PC-3 (cell line): ENCODE results near the gene RNU2-63P. TPM values are rescaled to one million over a fixed set of nuclear protein-coding genes. Genes with fewer than 3 reads are reported as not detected.

Source experiments
- ATAC-seq: fragments of 200-7000 bp; cut with Tn5 transposase; 2 replicates; pipeline ENCODE4 v1.9.1; 2020; ENCODE audit warnings: mild to moderate bottlenecking, moderate library complexity
- BruUV-seq: library from RNA; stranded (reverse); fragments of 400-500 nt; replicated peaks from 2 replicates; lab custom pipeline; 2021; lab: Mats Ljungman, UMichigan
- CTCF ChIA-PET: fragments of 300-600 bp; sonication (Branson Sonifier 250); formaldehyde crosslinking; loops from one replicate; lab custom pipeline; 2022; ENCODE audit warnings: antibody characterized with exemption; lab: Charles Lee
- POLR2A ChIA-PET: fragments of 300-600 bp; sonication (Branson Sonifier 250); formaldehyde crosslinking; loops from one replicate; lab custom pipeline; 2022; ENCODE audit warnings: antibody characterized with exemption; ENCODE audit not compliant: unreplicated experiment; lab: Charles Lee
- DNase-seq: peaks from one replicate; pipeline ENCODE4 v3.0.0-alpha.2; 2015
- H2AFZ ChIP-seq: fragments of 300-600 bp; sonication (generic); 2 replicates; pipeline ENCODE4 v1.6.0; 2016; ENCODE audit warnings: antibody characterized with exemption, low read length
- H3F3A ChIP-seq: fragments of 300-600 bp; sonication (generic); one replicate; pipeline ENCODE4 v1.6.0; 2017; ENCODE audit warnings: antibody characterized with exemption, low read length, control low read depth, mild to moderate bottlenecking; ENCODE audit not compliant: unreplicated experiment
- H3K27ac ChIP-seq: fragments of 300-600 bp; sonication (generic); 2 replicates; pipeline ENCODE4 v1.5.1; 2016; ENCODE audit warnings: mild to moderate bottlenecking, low read length
- H3K27me3 ChIP-seq: fragments of 300-600 bp; sonication (generic); 2 replicates; pipeline ENCODE4 v1.6.1; 2016; ENCODE audit warnings: low read length, mixed read lengths
- H3K36me3 ChIP-seq: fragments of 300-600 bp; sonication (generic); 2 replicates; pipeline ENCODE4 v1.6.1; 2016; ENCODE audit warnings: low read depth, mixed run types, low read length, mixed read lengths
- H3K4me1 ChIP-seq: fragments of 300-600 bp; sonication (generic); 2 replicates; pipeline ENCODE4 v1.5.1; 2016; ENCODE audit warnings: low read length; ENCODE audit not compliant: insufficient read depth
- H3K4me2 ChIP-seq: fragments of 300-600 bp; sonication (generic); 2 replicates; pipeline ENCODE4 v1.6.0; 2016; ENCODE audit warnings: low read length
- H3K4me3 ChIP-seq: fragments of 300-600 bp; sonication (generic); 2 replicates; pipeline ENCODE4 v1.5.1; 2016; ENCODE audit warnings: mild to moderate bottlenecking, low read length, mixed read lengths
- H3K79me2 ChIP-seq: fragments of 300-600 bp; sonication (generic); 2 replicates; pipeline ENCODE4 v1.6.1; 2017; ENCODE audit warnings: low read length, mixed read lengths
- H3K9ac ChIP-seq: fragments of 300-600 bp; sonication (generic); 2 replicates; pipeline ENCODE4 v1.6.0; 2016; ENCODE audit warnings: mild to moderate bottlenecking, low read length
- H3K9me2 ChIP-seq: fragments of 300-600 bp; sonication (generic); replicated peaks from 2 replicates; pipeline ENCODE4 v1.6.1; 2016; ENCODE audit warnings: mixed run types, low read length, mixed read lengths
- H3K9me3 ChIP-seq: fragments of 300-600 bp; sonication (generic); 2 replicates; pipeline ENCODE4 v1.6.1; 2016; ENCODE audit warnings: low read length, mixed read lengths
- H4K20me1 ChIP-seq: fragments of 300-600 bp; sonication (generic); 2 replicates; pipeline ENCODE4 v1.6.1; 2016; ENCODE audit warnings: low read length, mixed read lengths
- EZH2 ChIP-seq: fragments of 300-600 bp; sonication (generic); IDR thresholded peaks from one replicate; pipeline ENCODE4 v1.6.1; 2017; ENCODE audit warnings: antibody characterized with exemption, mild to moderate bottlenecking, low read length; ENCODE audit not compliant: unreplicated experiment
- EZH2phosphoT487 ChIP-seq: fragments of 300-600 bp; sonication (generic); IDR thresholded peaks from 2 replicates; pipeline ENCODE4 v1.6.1; 2018; ENCODE audit warnings: mild to moderate bottlenecking, antibody characterized with exemption, low read length, borderline replicate concordance
- intact Hi-C: fragments of 100-400 bp; cut with micrococcal nuclease; formaldehyde crosslinking; loops from 2 replicates; pipeline ENCODE4 v1.9.0; 2023
- total RNA-seq: library from RNA; depleted of rRNA; stranded (reverse); fragments of >200 nt; gene quantifications from 2 replicates; pipeline ENCODE4 v1.2.3, GENCODE V29; 2014
- TF ChIP-seq, protein P1 (sequence below): fragments of 300-600 bp; sonication (generic); conservative IDR thresholded peaks from 2 replicates; pipeline ENCODE4 v1.5.1; 2017; ENCODE audit warnings: antibody characterized with exemption, low read depth, mild to moderate bottlenecking, low read length

Gene RNU2-63P
- total RNA-seq, 1 experiment from 2014 or later: 122 TPM

- Histone ChIP-seq H2AFZ (no peak overlapping the region), H4K20me1 (no peaks in the 10 kb centered on the region), H3K9ac (no peak overlapping the region), H3K9me3 (no peaks in the 10 kb centered on the region), H3K27me3 (no peaks in the 10 kb centered on the region), H3K79me2 (peaks cover 26% of the 10 kb centered on the region), H3K4me3 (no peak overlapping the region), H3K4me1 (peaks cover 19% of the 10 kb centered on the region), H3F3A (no peaks in the 10 kb centered on the region), H3K36me3 (no peaks in the 10 kb centered on the region; the same call in 1 of the 2 replicates), H3K27ac (no peak overlapping the region), H3K9me2 (no peaks in the 10 kb centered on the region), H3K4me2 (peak overlapping the region; percentile 87)
- TF ChIP-seq EZH2: no peak
- TF ChIP-seq, protein P1, sequence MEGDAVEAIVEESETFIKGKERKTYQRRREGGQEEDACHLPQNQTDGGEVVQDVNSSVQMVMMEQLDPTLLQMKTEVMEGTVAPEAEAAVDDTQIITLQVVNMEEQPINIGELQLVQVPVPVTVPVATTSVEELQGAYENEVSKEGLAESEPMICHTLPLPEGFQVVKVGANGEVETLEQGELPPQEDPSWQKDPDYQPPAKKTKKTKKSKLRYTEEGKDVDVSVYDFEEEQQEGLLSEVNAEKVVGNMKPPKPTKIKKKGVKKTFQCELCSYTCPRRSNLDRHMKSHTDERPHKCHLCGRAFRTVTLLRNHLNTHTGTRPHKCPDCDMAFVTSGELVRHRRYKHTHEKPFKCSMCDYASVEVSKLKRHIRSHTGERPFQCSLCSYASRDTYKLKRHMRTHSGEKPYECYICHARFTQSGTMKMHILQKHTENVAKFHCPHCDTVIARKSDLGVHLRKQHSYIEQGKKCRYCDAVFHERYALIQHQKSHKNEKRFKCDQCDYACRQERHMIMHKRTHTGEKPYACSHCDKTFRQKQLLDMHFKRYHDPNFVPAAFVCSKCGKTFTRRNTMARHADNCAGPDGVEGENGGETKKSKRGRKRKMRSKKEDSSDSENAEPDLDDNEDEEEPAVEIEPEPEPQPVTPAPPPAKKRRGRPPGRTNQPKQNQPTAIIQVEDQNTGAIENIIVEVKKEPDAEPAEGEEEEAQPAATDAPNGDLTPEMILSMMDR: no peak
- no peak for TF ChIP-seq EZH2phosphoT487
- ATAC-seq (no peak), DNase-seq (no peak)
- no TSS peak for BruUV-seq
- CTCF ChIA-PET: no interaction called here
- POLR2A ChIA-PET: no interaction called here
- intact Hi-C loops: no loop called here
Measured at GRCh38 chr2:88053296-88053695, 36.9 kb upstream of the RNU2-63P start.

- intact Hi-C loops: no loop called here
- no TSS peak for BruUV-seq
Measured at GRCh38 chr2:88051792-88052191, 35.4 kb upstream of the RNU2-63P start.

GRCh38 chr2:88049622-88050021 lies 33.3 kb upstream of the RNU2-63P start:
- Histone ChIP-seq H2AFZ (no peak overlapping the region), H3K36me3 (no peaks in the 10 kb centered on the region; the same call in 1 of the 2 replicates), H3K27ac (no peak overlapping the region), H3K79me2 (peaks cover 17% of the 10 kb centered on the region), H3K9ac (no peak overlapping the region), H3K9me3 (no peaks in the 10 kb centered on the region), H3K4me2 (no peak overlapping the region), H3K9me2 (no peaks in the 10 kb centered on the region), H4K20me1 (no peaks in the 10 kb centered on the region), H3K4me3 (no peak overlapping the region), H3F3A (no peaks in the 10 kb centered on the region), H3K27me3 (no peaks in the 10 kb centered on the region), H3K4me1 (peaks cover 13% of the 10 kb centered on the region)
- DNase-seq (no peak), ATAC-seq (no peak)
- POLR2A ChIA-PET: no interaction called here
- intact Hi-C loops: no loop called here
- CTCF ChIA-PET: no interaction called here
- no peak for TF ChIP-seq EZH2phosphoT487
- TF ChIP-seq, protein P1: no peak
- no peak for TF ChIP-seq EZH2
- no TSS peak for BruUV-seq

More at GRCh38 chr2:88051792-88052191, 35.4 kb upstream of the RNU2-63P start:
- no peaks in the 10 kb centered on the region; the same call in 1 of the 2 replicates for H3K36me3 ChIP-seq
- H3F3A ChIP-seq: no peaks in the 10 kb centered on the region
- H3K4me3 ChIP-seq: no peak overlapping the region
- H3K4me2 ChIP-seq: no peak overlapping the region
- TF ChIP-seq EZH2phosphoT487: no peak
- H3K27ac ChIP-seq: no peak overlapping the region
- no peaks in the 10 kb centered on the region for H3K9me3 ChIP-seq
- no peak for ATAC-seq
- H3K9me2 ChIP-seq: no peaks in the 10 kb centered on the region
- peaks cover 19% of the 10 kb centered on the region for H3K4me1 ChIP-seq
- DNase-seq: no peak
- no peaks in the 10 kb centered on the region for H3K27me3 ChIP-seq
- ChIA-PET POLR2A (no interaction called here), CTCF (no interaction called here)
- no peak overlapping the region for H2AFZ ChIP-seq
- peaks cover 26% of the 10 kb centered on the region for H3K79me2 ChIP-seq
- H3K9ac ChIP-seq: no peak overlapping the region
- H4K20me1 ChIP-seq: no peaks in the 10 kb centered on the region
